NK-92 (cell line): Measurements from ENCODE around the gene SYT14.
"Not testable (repeated sequence)": the region's sequence is repeated elsewhere in the genome, so short reads cannot be mapped to it uniquely, and the experiment has no call there.

Experiments
- DNase-seq: peaks from one replicate; lab custom pipeline; 2025; ENCODE audit not compliant: unreplicated experiment; lab: John Stamatoyannopoulos, UW

SYT14 gene

GRCh38 chr1:209937996-209938959 lies at the start of gene SYT14:
Gene SYT14, plus strand, starts transcription at chr1:209938217. Its CDS starts 48 bp downstream, at chr1:209938265.
- DNase-seq, result no peak

GRCh38 chr1:209888291-209889076 lies 49.5 kb upstream of the SYT14 start:
- DNase-seq, result not testable (repeated sequence)

GRCh38 chr1:209889077-209889418 lies 49.0 kb upstream of the SYT14 start:
- no peak for DNase-seq

- DNase-seq, result no peak
Measured at GRCh38 chr1:209890641-209891330, 47.2 kb upstream of the SYT14 start.

GRCh38 chr1:209893751-209894150 lies 44.3 kb upstream of the SYT14 start:
- DNase-seq, result no peak

- no peak for DNase-seq
Measured at GRCh38 chr1:209895709-209896108, 42.3 kb upstream of the SYT14 start.

GRCh38 chr1:209896346-209896745 lies 41.7 kb upstream of the SYT14 start:
- no peak for DNase-seq

- not testable (repeated sequence) for DNase-seq
Measured at GRCh38 chr1:209898271-209898670, 39.7 kb upstream of the SYT14 start.

GRCh38 chr1:209898851-209899250 lies 39.2 kb upstream of the SYT14 start:
- not testable (repeated sequence) for DNase-seq

- no peak for DNase-seq
Measured at GRCh38 chr1:209899948-209900347, 38.1 kb upstream of the SYT14 start.

GRCh38 chr1:209900734-209901133 lies 37.3 kb upstream of the SYT14 start:
- no peak for DNase-seq

GRCh38 chr1:209901211-209901610 lies 36.8 kb upstream of the SYT14 start:
- DNase-seq, result no peak

- not testable (repeated sequence) for DNase-seq
Measured at GRCh38 chr1:209904774-209905173, 33.2 kb upstream of the SYT14 start.

GRCh38 chr1:209911746-209912145 lies 26.3 kb upstream of the SYT14 start:
- DNase-seq, result no peak

- no peak for DNase-seq
Measured at GRCh38 chr1:209912306-209912705, 25.7 kb upstream of the SYT14 start.

- not testable (repeated sequence) for DNase-seq
Measured at GRCh38 chr1:209919637-209920036, 18.4 kb upstream of the SYT14 start.

GRCh38 chr1:209920844-209921243 lies 17.2 kb upstream of the SYT14 start:
- no peak for DNase-seq

- no peak for DNase-seq
Measured at GRCh38 chr1:209924390-209924789, 13.6 kb upstream of the SYT14 start.

GRCh38 chr1:209926045-209926444 lies 12.0 kb upstream of the SYT14 start:
- DNase-seq, result no peak

- DNase-seq, result no peak
Measured at GRCh38 chr1:209927466-209927865, 10.6 kb upstream of the SYT14 start.

GRCh38 chr1:209929751-209930150 lies 8.3 kb upstream of the SYT14 start:
- DNase-seq, result no peak
